Lower leg skin (tissue), 4 donors: Measurements from ENCODE around the gene SLIT3. TPM values are rescaled to one million over a fixed set of nuclear protein-coding genes. Genes with fewer than 3 reads are reported as not detected.

ENCODE experiments used
- DNase-seq, 2 donors: peaks; one replicate each; pipeline ENCODE4 v3.0.0-alpha.2; 2019; ENCODE audit warnings: low spot score in 2 of 2
- H3K4me3 ChIP-seq: fragments of 200-600 bp; sonication (generic); 2 replicates; pipeline ENCODE4 v1.5.1; 2017; ENCODE audit warnings: mild to moderate bottlenecking, low read depth; ENCODE audit not compliant: poor library complexity, severe bottlenecking
- CTCF ChIP-seq, 3 donors: fragments of 450-650 bp; IDR thresholded peaks; one replicate each; pipeline ENCODE4 v1.5.1; 2016; ENCODE audit warnings: antibody characterized with exemption in 3 of 3, mild to moderate bottlenecking in 3 of 3, moderate library complexity in 2 of 3
- POLR2A ChIP-seq, 2 donors: fragments of 450-650 bp; IDR thresholded peaks; one replicate each; pipeline ENCODE4 v1.6.1; 2016 to 2017; ENCODE audit warnings: antibody characterized with exemption in 2 of 2, mild to moderate bottlenecking in 1 of 2, moderate library complexity in 1 of 2
- WGBS, 2 donors: methylation state at CpG; one replicate each; pipeline ENCODE4 v1.1.5; 2018; 5-methylcytosine and 5-hydroxymethylcytosine counted together
- intact Hi-C: fragments of 100-400 bp; cut with DNase I; formaldehyde crosslinking; loops from one replicate; pipeline ENCODE4 v1.15.0; 2023; ENCODE audit warnings: low total_unique reads
- total RNA-seq, 4 donors: library from RNA; depleted of rRNA; stranded (reverse); fragments of >200 nt; gene quantifications; one replicate each; pipeline ENCODE4 v1.1.0, GENCODE V29; 2016

The SLIT3 gene
- total RNA-seq, 4 donors from 2014 or later: 12.4 to 66.0 (median 22.8) TPM

- DNase-seq: no peak
- intact Hi-C loops: no loop called here
- TF ChIP-seq POLR2A (IDR thresholded peaks at IDR 0.05) (no peak), CTCF (IDR thresholded peaks at IDR 0.05) (no peak)
- H3K4me3 ChIP-seq: no peak overlapping the region
- 81 to 86% methylated on average over 4 of the region's 4 CpGs for WGBS, 2 donors
Measured at GRCh38 chr5:168867241-168867640, 433.7 kb downstream of the SLIT3 start.

- H3K4me3 ChIP-seq: no peak overlapping the region
- no peak for DNase-seq
- TF ChIP-seq CTCF (IDR thresholded peaks at IDR 0.05) (no peak), POLR2A (IDR thresholded peaks at IDR 0.05) (no peak)
- 56 to 58% methylated on average over 5 of the region's 5 CpGs for WGBS, 2 donors
- intact Hi-C loops: no loop called here
Measured at GRCh38 chr5:168865968-168866367, 435.0 kb downstream of the SLIT3 start.

GRCh38 chr5:168863021-168863420 lies 437.9 kb downstream of the SLIT3 start:
- no peak for TF ChIP-seq POLR2A (IDR thresholded peaks at IDR 0.05)
- no peak for TF ChIP-seq CTCF (IDR thresholded peaks at IDR 0.05)
- WGBS, 2 donors: 81 to 85% methylated on average over 5 of the region's 5 CpGs
- intact Hi-C loops: no loop called here

GRCh38 chr5:168860503-168860902 lies 440.4 kb downstream of the SLIT3 start:
- intact Hi-C loops: no loop called here
- no peak for DNase-seq
- 90 to 96% methylated on average over 1 of the region's 1 CpG for WGBS, 2 donors
- TF ChIP-seq CTCF (IDR thresholded peaks at IDR 0.05) (no peak), POLR2A (IDR thresholded peaks at IDR 0.05) (no peak)
- H3K4me3 ChIP-seq: no peak overlapping the region

More at GRCh38 chr5:168863021-168863420, 437.9 kb downstream of the SLIT3 start:
- no peak overlapping the region for H3K4me3 ChIP-seq
- DNase-seq: no peak

- TF ChIP-seq POLR2A (IDR thresholded peaks at IDR 0.05) (no peak), CTCF (IDR thresholded peaks at IDR 0.05) (no peak)
- DNase-seq: no peak
- intact Hi-C loops: no loop called here
- H3K4me3 ChIP-seq: no peak overlapping the region
- 26 to 36% methylated on average over 1 of the region's 1 CpG for WGBS, 2 donors
Measured at GRCh38 chr5:168860081-168860480, 440.9 kb downstream of the SLIT3 start.

GRCh38 chr5:168859471-168859870 lies 441.5 kb downstream of the SLIT3 start:
- DNase-seq: no peak
- intact Hi-C loops: no loop called here
- TF ChIP-seq CTCF (IDR thresholded peaks at IDR 0.05) (no peak), POLR2A (IDR thresholded peaks at IDR 0.05) (no peak)
- WGBS, 2 donors: 82 to 86% methylated on average over 4 of the region's 4 CpGs
- H3K4me3 ChIP-seq: no peak overlapping the region
